Stimulated activated effector memory CD8-positive, alpha-beta T cell treated with anti-CD3 and anti-CD28 coated beads, Interleukin-12 subunit alpha, Interleukin-12 subunit beta, amount 100 ng/mL, for 72 hours (primary cell): ENCODE results near the gene CNIH1.
"Not testable (repeated sequence)": the region's sequence is repeated elsewhere in the genome, so short reads cannot be mapped to it uniquely, and the experiment has no call there.

Experiments used
- ATAC-seq: fragments of 150-1000 bp; cut with Tn5 transposase; 2 replicates; pipeline ENCODE4 v1.10.0; 2021
- DNase-seq, 2 donors: peaks; one replicate each; pipeline ENCODE4 v3.0.0; 2021 to 2022; ENCODE audit warnings: low spot score in 2 of 2
- H3K27ac Mint-ChIP-seq: one replicate; pipeline ENCODE4 v1.8.0; 2022; ENCODE audit warnings: mild to moderate bottlenecking, mixed read lengths
- H3K36me3 Mint-ChIP-seq: one replicate; pipeline ENCODE4 v1.8.0; 2022; ENCODE audit warnings: mild to moderate bottlenecking, mixed read lengths
- H3K4me1 Mint-ChIP-seq: one replicate; pipeline ENCODE4 v1.8.0; 2022; ENCODE audit warnings: mixed read lengths
- H3K4me3 Mint-ChIP-seq: one replicate; pipeline ENCODE4 v1.8.0; 2022; ENCODE audit warnings: mild to moderate bottlenecking, mixed read lengths
- H3K9me3 Mint-ChIP-seq: one replicate; pipeline ENCODE4 v1.8.0; 2022; ENCODE audit warnings: mixed read lengths

The CNIH1 gene

GRCh38 chr14:54475911-54476310, 34.7 kb upstream of the CNIH1 start:
- Mint-ChIP-seq H3K4me1 (no peaks in the 10 kb centered on the region), H3K4me3 (no peak overlapping the region)

GRCh38 chr14:54475187-54475899, 34.2 kb upstream of the CNIH1 start:
- H3K4me1 Mint-ChIP-seq, result no peaks in the 10 kb centered on the region
- H3K27ac Mint-ChIP-seq, result no peak overlapping the region
- H3K4me3 Mint-ChIP-seq, result no peak overlapping the region
- ATAC-seq, result no peak
- DNase-seq, result no peak
- H3K36me3 Mint-ChIP-seq, result peaks cover 70% of the 10 kb centered on the region
- H3K9me3 Mint-ChIP-seq, result no peaks in the 10 kb centered on the region

More at GRCh38 chr14:54475911-54476310, 34.7 kb upstream of the CNIH1 start:
- Mint-ChIP-seq H3K9me3 (no peaks in the 10 kb centered on the region), H3K36me3 (peaks cover 75% of the 10 kb centered on the region), H3K27ac (no peak overlapping the region)
- DNase-seq, result no peak
- ATAC-seq, result no peak

- Mint-ChIP-seq H3K4me1 (no peaks in the 10 kb centered on the region), H3K36me3 (peaks cover 59% of the 10 kb centered on the region), H3K27ac (no peak overlapping the region), H3K9me3 (no peaks in the 10 kb centered on the region), H3K4me3 (no peak overlapping the region)
- ATAC-seq, result no peak
- no peak for DNase-seq
These were observed 33.1 kb upstream of the CNIH1 start for GRCh38 chr14:54474232-54474793.

- Mint-ChIP-seq H3K27ac (no peak overlapping the region), H3K4me1 (no peaks in the 10 kb centered on the region), H3K9me3 (peaks cover 6% of the 10 kb centered on the region), H3K4me3 (no peak overlapping the region), H3K36me3 (peaks cover 39% of the 10 kb centered on the region)
- no peak for ATAC-seq
- DNase-seq, result no peak
These were observed 31.1 kb upstream of the CNIH1 start for GRCh38 chr14:54472315-54472714.

- Mint-ChIP-seq H3K4me3 (no peak overlapping the region), H3K36me3 (peaks cover 33% of the 10 kb centered on the region), H3K27ac (no peak overlapping the region), H3K9me3 (peaks cover 7% of the 10 kb centered on the region), H3K4me1 (no peaks in the 10 kb centered on the region)
- no peak for DNase-seq
- ATAC-seq, result no peak
These were observed 30.5 kb upstream of the CNIH1 start for GRCh38 chr14:54471641-54472040.

GRCh38 chr14:54470701-54471100, 29.5 kb upstream of the CNIH1 start:
- Mint-ChIP-seq H3K27ac (no peak overlapping the region), H3K4me3 (no peak overlapping the region), H3K36me3 (peaks cover 23% of the 10 kb centered on the region), H3K4me1 (no peaks in the 10 kb centered on the region), H3K9me3 (peaks cover 7% of the 10 kb centered on the region)
- DNase-seq (no peak), ATAC-seq (no peak)

GRCh38 chr14:54467280-54467679, 26.1 kb upstream of the CNIH1 start:
- Mint-ChIP-seq H3K4me3 (no peak overlapping the region), H3K4me1 (no peaks in the 10 kb centered on the region), H3K36me3 (no peaks in the 10 kb centered on the region), H3K9me3 (peaks cover 7% of the 10 kb centered on the region), H3K27ac (no peak overlapping the region)
- ATAC-seq (no peak), DNase-seq (no peak)

GRCh38 chr14:54465654-54466053, 24.5 kb upstream of the CNIH1 start:
- DNase-seq (no peak), ATAC-seq (no peak)
- Mint-ChIP-seq H3K36me3 (no peaks in the 10 kb centered on the region), H3K27ac (no peak overlapping the region), H3K4me1 (no peaks in the 10 kb centered on the region), H3K9me3 (peaks cover 7% of the 10 kb centered on the region), H3K4me3 (no peak overlapping the region)

- Mint-ChIP-seq H3K4me3 (no peak overlapping the region), H3K27ac (no peak overlapping the region), H3K4me1 (no peaks in the 10 kb centered on the region), H3K9me3 (no peaks in the 10 kb centered on the region), H3K36me3 (no peaks in the 10 kb centered on the region)
- DNase-seq (no peak), ATAC-seq (no peak)
These were observed 20.9 kb upstream of the CNIH1 start for GRCh38 chr14:54462048-54462447.

- DNase-seq (no peak), ATAC-seq (no peak)
- H3K4me3 Mint-ChIP-seq, result no peak overlapping the region
- no peaks in the 10 kb centered on the region for H3K36me3 Mint-ChIP-seq
- no peaks in the 10 kb centered on the region for H3K9me3 Mint-ChIP-seq
- no peak overlapping the region for H3K27ac Mint-ChIP-seq
- H3K4me1 Mint-ChIP-seq, result no peaks in the 10 kb centered on the region
These were observed 17.9 kb upstream of the CNIH1 start for GRCh38 chr14:54459106-54459505.

- H3K36me3 Mint-ChIP-seq, ATAC-seq, H3K27ac Mint-ChIP-seq, DNase-seq, H3K4me1 Mint-ChIP-seq, H3K4me3 Mint-ChIP-seq, H3K9me3 Mint-ChIP-seq: not testable (repeated sequence)
These were observed 17.4 kb upstream of the CNIH1 start for GRCh38 chr14:54458536-54458935.

GRCh38 chr14:54457609-54457996, 16.4 kb upstream of the CNIH1 start:
- H3K9me3 Mint-ChIP-seq, result no peaks in the 10 kb centered on the region
- H3K36me3 Mint-ChIP-seq, result no peaks in the 10 kb centered on the region
- H3K4me1 Mint-ChIP-seq, result no peaks in the 10 kb centered on the region
- no peak for DNase-seq
- no peak overlapping the region for H3K27ac Mint-ChIP-seq
- ATAC-seq, result no peak
- no peak overlapping the region for H3K4me3 Mint-ChIP-seq

- H3K9me3 Mint-ChIP-seq, H3K27ac Mint-ChIP-seq, H3K4me1 Mint-ChIP-seq, H3K36me3 Mint-ChIP-seq, ATAC-seq, H3K4me3 Mint-ChIP-seq, DNase-seq: not testable (repeated sequence)
These were observed 15.8 kb upstream of the CNIH1 start for GRCh38 chr14:54456820-54457608.

GRCh38 chr14:54455363-54455762, 14.2 kb upstream of the CNIH1 start:
- H3K36me3 Mint-ChIP-seq, result no peaks in the 10 kb centered on the region
- no peak for DNase-seq
- H3K4me1 Mint-ChIP-seq, result peaks cover 6% of the 10 kb centered on the region
- no peak for ATAC-seq
- H3K9me3 Mint-ChIP-seq, result no peaks in the 10 kb centered on the region
- H3K4me3 Mint-ChIP-seq, result no peak overlapping the region
- H3K27ac Mint-ChIP-seq, result no peak overlapping the region

GRCh38 chr14:54453990-54454389, 12.8 kb upstream of the CNIH1 start:
- not testable (repeated sequence) for H3K4me1 Mint-ChIP-seq, H3K36me3 Mint-ChIP-seq, H3K4me3 Mint-ChIP-seq, ATAC-seq, H3K9me3 Mint-ChIP-seq, DNase-seq, H3K27ac Mint-ChIP-seq

GRCh38 chr14:54453252-54453651, 12.1 kb upstream of the CNIH1 start:
- DNase-seq (no peak), ATAC-seq (no peak)
- Mint-ChIP-seq H3K9me3 (no peaks in the 10 kb centered on the region), H3K36me3 (no peaks in the 10 kb centered on the region), H3K4me3 (no peak overlapping the region), H3K27ac (no peak overlapping the region), H3K4me1 (peaks cover 6% of the 10 kb centered on the region)
